Left cardiac atrium (tissue), 4 donors: ENCODE data around the gene REV1. TPM values are rescaled to one million over a fixed set of nuclear protein-coding genes. Genes with fewer than 3 reads are reported as not detected.
"Not testable (repeated sequence)": the region's sequence is repeated elsewhere in the genome, so short reads cannot be mapped to it uniquely, and the experiment has no call there.

Source experiments
- ATAC-seq, 2 donors: fragments of 200-7000 bp; cut with Tn5 transposase; one replicate each; pipeline ENCODE4 v1.9.1; 2020; ENCODE audit warnings: mild to moderate bottlenecking in 2 of 2, moderate library complexity in 2 of 2
- DNase-seq: peaks from one replicate; pipeline ENCODE4 v3.0.0-alpha.2; 2020
- intact Hi-C, 2 donors: fragments of 100-400 bp; cut with DNase I; formaldehyde crosslinking; loops; one replicate each; pipeline versions ENCODE4 v1.14.1 to v1.15.1; 2022 to 2023
- total RNA-seq, 2 donors: library from RNA; stranded (reverse); fragmentation: NEBNext Ultra II Directional; extraction: Animal tissue kit (Norgen Biotek cat#: 25700); gene quantifications; one replicate each; pipeline ENCODE4 v1.2.1, GENCODE V29; 2021
- donor health status: DM: no; HTN: yes; CAD: no.
- donor health status: DM: no; HTN: yes; CAD: no; lungs with severe emphysema.
- donor health status: DM: yes; HTN: yes; CAD: no.
- donor health status: Dilated cardiomyopathy.

The REV1 gene
- total RNA-seq, 2 donors from 2014 or later = 31.1 to 31.4 TPM

DNA sequence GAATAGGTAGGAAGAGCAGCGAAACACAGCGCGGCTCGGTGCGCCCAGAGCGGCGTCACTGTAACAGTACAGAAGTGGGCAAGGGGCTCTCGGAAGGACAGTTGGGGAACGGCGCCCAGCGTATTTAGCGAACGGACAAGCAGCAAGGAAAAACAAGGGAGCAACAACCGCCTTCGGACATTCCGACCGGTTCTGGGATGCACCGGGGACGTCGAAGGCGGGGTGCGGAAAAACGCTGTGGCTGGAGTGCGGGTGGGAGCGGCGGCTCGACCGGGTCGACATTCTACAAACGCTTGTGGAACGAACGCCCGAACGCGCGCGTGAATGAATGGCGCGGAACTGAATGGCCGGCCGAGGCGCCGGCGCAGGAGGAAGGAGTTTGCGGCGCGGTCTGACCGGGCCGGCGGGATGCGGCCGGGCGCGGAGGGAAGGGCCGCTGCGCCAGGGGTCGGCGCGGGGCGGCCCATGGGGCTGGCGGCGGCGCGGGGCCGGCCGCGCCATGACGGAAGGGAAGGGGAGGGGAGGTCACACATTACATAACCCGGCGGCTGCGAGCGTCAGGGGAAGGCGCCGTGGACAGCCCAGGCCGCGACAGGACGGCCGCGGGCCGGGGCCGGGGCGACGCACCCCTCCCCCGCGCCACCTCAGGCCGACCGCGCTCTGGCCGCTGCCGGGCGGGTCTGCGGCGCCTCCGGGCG lies 605 bp downstream of the REV1 start:
- intact Hi-C loops = loop anchor here in 1 of 2 donors (10.0 kb wide), 1 partner anchor 144 kb away; no protein-coding TSS in a partner anchor
- peak; percentile 50 to 71 for ATAC-seq
- DNase-seq = peak; percentile 79

DNA sequence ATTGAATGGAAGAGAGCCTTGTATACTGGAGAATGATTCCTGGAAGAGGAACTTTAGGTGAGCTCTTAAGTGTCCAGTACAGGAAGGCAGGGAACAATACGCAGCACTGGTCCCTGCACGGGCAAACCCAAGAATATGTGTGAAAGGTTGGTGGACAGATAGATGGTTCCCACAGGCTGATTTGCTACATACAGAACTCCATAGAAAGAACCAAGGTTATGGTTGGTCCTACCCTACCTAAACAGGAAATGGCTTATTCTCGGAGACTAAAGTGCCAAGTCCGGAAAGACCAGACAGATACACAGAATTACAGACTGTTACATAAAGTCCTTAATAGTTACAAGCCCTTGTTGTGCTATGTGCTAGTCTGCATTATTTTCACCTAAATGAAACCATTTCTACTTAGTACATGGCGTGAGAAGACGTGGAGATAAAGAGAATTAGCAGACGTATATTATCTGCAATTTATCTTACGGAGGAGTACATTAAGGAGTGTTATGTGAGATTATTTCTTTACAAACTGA lies 1.2 kb downstream of the REV1 start:
- intact Hi-C loops = loop anchor here in 1 of 2 donors (10.0 kb wide), 1 partner anchor 144 kb away; no protein-coding TSS in a partner anchor
- ATAC-seq (no peak), DNase-seq (no peak)

DNA sequence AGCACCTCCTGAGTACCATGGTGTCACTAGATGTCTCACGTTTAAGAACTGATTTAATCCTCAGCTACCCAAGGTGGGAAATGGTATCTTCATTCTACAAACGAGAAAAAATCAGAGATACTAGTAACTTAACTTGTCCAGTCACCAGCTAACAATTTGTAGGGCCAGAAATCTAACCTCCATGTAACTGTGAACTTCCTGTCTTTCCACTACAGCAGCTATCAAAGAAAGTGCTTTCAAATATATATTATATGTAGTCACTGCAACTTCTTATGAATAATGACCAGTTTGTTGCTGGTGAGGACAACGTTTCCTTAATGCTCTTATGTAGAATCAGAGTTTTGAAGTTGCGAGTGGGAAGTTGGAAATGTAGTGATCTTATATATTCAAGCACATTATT lies 1.9 kb downstream of the REV1 start:
- intact Hi-C loops = loop anchor here in 1 of 2 donors (10.0 kb wide), 1 partner anchor 143 kb away; no protein-coding TSS in a partner anchor
- DNase-seq (no peak), ATAC-seq (no peak)

DNA sequence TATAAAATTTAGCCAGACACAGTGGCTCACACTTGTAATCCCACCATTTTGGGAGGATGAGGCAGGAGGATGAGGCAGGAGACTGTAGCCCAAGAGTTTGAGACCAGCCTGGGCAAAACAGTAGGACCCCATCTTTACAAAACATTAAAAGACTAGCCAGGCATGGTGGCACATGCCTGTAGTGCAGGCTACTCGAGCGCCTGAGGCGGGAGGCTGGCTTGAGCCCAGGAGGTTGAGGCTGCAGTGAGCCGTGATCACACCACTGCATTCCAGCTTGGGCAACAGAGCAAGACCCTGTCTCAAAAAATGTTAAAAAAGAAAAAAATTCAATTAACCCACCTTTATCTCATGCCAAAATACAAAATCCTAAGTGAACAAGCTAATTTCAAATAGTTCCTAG lies 4.0 kb downstream of the REV1 start:
- ATAC-seq = no peak
- intact Hi-C loops = loop anchor here in 1 of 2 donors (10.0 kb wide), 1 partner anchor 141 kb away; no protein-coding TSS in a partner anchor
- DNase-seq = no peak

DNA sequence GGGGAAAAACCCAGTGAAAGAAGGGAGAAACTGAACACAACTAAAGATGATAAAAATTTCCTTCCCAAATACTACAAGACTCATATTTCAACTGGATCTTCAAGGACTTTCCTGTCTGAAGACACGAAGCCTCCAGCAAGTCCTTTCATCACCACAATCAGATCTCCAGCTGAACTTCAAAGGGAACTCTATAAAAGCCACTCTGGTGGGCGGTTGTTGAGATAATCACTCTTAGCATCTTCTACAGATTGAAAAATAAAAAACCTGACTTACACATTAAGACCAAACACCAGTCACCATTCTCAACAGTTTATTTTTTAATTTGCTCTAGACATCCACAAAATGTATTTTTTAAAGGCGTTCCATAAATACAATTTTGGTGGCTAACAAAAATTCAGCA lies 4.4 kb downstream of the REV1 start:
- ATAC-seq (no peak), DNase-seq (no peak)
- intact Hi-C loops = loop anchor here in 1 of 2 donors (10.0 kb wide), 1 partner anchor 141 kb away; no protein-coding TSS in a partner anchor

DNA sequence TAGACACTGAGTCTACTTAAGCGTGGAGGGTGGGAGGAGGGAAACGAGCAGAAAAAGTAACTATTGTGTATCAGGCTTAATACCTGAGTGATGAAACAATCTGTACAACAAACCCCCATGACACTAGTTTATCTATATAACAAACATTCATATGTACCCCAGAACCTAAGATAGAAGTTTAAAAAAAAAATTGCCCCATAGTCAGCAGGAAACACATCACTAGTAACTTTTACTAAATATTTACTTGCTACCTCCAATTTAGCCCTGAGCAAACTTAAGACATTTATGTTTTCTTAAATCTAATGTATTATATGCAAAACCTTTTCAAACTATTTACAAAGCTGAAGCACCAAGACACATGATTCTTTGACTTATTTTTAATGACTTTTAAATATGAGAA lies 5.6 kb downstream of the REV1 start:
- intact Hi-C loops = loop anchor here in 1 of 2 donors (10.0 kb wide), 1 partner anchor 139 kb away; no protein-coding TSS in a partner anchor
- ATAC-seq (no peak), DNase-seq (no peak)

DNA sequence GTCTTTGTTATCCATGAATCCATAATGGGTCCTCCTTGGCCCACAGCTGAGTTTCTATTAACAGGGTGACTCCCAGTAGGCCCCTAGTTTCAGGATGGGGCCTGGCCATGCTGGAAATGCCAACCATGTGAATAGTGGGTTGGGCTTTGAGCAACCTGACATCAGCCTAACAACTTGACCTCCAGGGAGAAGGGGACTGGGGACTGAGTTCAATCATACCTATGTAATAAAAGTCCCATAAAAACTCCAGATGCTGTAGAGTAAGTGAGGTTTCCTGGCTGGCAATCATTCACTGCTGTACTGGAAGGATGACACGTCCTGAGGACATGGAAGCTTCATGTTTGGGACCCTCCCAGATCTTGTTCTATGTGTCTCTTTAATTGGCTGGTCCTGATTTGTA lies 7.9 kb downstream of the REV1 start:
- no peak for DNase-seq
- intact Hi-C loops = loop anchor here in 1 of 2 donors (10.0 kb wide), 1 partner anchor 137 kb away; no protein-coding TSS in a partner anchor

DNA sequence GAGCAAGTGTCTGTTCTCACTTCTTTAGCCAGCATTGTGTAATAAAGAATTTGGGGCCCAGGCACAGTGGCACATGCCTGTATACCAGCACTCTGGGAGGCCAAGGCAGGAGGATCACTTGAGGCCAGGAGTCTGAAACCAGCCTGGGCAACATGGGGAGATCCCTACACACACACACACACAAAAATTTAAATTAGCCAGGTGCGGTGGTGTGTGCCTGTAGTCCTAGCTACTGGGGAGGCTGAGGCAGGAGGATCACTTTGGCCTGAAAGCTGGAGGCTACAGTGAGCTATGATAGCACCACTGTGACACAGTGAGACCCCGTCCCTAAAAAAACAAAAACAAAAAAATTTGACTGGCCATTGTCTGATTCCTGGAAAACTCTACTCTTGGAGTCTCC lies 8.3 kb downstream of the REV1 start:
- ATAC-seq = no peak
- DNase-seq = no peak
- intact Hi-C loops = loop anchor here in 1 of 2 donors (10.0 kb wide), 1 partner anchor 137 kb away; no protein-coding TSS in a partner anchor

More for the DNA sequence above, 7.9 kb downstream of the REV1 start:
- peak; percentile 31 to 42 for ATAC-seq

DNA sequence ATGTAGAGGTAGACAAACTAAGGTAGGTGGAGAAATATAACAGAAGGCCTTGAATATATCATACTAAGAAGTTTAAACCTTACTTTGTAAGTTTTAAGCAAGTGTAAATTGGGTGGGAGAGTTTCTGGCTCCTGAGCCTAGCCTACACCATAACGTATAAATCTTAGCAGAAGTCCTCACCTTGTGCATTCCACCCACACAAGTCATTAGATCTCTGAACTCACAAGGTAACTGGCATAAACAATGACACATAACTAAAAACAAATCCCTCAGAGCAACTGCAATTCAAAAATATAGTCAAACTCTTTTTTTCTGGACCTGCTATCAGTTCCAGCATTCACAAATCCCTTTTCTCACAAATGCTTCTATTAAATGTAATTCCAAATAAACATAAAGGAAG lies 9.4 kb downstream of the REV1 start:
- intact Hi-C loops = loop anchor here in 1 of 2 donors (10.0 kb wide), 1 partner anchor 136 kb away; no protein-coding TSS in a partner anchor
- ATAC-seq = peak in 1 of 2 donors; percentile 22

DNA sequence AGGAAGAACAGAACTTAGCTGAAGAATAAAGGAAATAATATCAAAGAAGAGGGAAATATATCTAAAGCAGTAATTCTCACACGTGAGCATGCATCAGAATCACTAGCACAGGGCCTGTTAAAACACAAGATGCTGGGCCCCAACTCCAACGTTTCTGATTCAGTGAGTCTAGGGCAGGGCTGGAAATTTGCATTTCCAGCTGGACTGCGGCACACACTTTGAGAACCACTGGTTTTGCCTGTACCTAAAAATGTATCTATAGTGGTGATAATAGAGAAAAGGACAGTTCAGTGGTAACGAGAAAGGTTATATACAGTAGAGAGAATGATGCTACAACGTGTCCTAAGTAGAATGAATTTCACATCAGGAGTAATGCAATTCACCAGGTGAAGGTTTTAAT lies 11.2 kb downstream of the REV1 start:
- ATAC-seq (no peak), DNase-seq (no peak)
- intact Hi-C loops = no loop called here

More for the DNA sequence above, 9.4 kb downstream of the REV1 start:
- DNase-seq = no peak

DNA sequence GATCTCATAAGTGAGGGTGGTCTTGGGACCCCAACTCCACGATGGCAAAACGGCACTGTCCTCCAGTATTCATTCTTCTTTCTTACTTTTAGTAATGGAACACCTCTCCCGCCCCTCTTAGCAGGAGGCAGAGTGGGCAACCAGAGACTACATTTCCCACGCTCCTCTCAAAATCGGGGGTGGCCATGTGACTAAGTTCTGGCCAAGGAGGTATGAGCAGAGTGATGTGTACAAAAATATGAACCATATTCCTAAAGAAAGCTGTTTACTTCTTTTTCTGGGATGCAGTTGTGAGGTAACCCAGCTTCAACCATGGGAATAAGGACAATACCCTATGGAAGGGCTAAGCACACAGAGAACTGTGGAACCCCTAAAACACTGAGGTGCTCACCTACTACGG lies 12.8 kb downstream of the REV1 start:
- intact Hi-C loops = no loop called here
- no peak for ATAC-seq
- no peak for DNase-seq

DNA sequence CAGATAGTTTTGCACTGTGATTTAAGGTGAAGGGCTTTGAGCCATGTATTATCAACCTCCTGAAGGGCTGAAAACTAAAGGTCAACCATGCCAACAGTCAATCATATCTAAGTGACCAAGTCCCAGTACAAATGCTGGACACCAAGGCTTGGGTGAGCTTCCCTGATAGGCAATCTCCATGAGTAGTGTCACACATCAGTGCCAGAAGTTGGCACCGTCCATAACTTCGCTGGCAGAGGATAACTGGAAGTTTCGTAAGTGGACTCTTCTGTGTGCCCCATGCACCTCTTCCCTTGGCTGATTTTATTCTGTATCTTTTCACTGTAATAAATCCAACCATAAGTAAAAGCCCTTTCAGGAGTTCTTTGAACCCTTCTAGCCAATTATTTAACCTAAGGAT lies 13.2 kb downstream of the REV1 start:
- DNase-seq = peak; percentile 50
- intact Hi-C loops = no loop called here
- peak; percentile 77 to 81 for ATAC-seq

DNA sequence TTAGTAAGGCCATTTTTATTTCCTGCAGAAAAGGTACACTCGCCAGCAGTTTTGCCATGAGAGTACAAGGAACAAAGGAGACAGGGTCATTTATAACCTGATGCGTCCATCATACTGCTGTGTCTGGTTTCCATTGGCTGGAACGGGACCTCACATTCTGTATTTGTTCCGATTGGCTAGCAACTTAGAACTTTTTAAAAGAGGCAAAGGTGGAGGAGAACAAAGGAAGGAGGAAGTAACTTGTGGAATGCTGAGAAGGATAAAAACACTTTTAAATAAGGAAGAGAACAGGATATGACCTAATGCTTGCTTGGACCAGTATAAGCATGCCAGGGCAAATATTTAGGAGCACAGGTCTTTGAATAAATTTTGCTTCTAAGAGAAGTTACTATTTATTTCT lies 14.7 kb downstream of the REV1 start:
- ATAC-seq, DNase-seq, intact Hi-C loops: not testable (repeated sequence)

DNA sequence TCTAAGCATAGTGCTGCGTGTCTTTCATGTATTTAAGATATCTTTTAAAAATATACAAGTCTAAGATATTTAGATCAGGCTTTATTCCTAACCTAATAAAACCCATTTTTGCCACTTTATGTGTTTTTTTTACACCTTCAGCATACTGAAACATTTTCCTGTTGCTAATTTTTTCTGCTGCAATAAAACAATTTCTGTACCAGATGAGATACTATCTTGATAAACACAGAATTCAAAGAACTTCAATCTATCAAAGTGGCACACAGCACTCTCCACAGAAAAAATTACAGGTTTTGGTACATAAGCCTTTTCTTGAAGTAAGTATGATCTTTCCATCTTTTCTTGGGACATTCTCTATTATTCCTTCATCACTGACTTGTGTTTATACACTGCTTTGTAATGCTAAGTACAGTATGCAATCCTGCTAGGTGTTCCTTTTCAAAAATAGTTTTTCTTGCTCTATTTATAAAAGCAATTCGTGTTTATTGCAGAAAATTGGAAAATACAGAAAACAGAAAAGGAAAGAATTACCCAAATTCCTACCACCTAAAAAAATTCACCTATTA lies 16.2 kb downstream of the REV1 start:
- DNase-seq (no peak), ATAC-seq (no peak)
- intact Hi-C loops = no loop called here

DNA sequence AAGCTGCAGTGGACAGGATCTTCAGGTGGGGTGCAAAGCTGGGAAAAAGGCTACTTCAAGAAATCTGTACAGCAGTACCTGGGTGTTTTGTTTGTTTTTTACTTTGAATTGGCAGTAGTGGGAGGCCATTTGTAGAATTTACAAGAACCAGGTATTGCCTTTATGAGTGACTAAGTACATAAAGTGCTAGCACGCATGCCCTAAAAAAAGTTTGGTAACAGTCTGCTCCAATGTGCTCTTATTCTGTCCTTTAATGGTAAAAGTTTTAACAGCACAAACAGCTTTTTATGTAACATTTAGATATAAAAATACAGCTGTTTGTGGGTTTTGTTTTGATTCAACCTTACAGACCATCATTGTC lies 17.2 kb downstream of the REV1 start:
- ATAC-seq = no peak
- intact Hi-C loops = no loop called here
- DNase-seq = no peak

DNA sequence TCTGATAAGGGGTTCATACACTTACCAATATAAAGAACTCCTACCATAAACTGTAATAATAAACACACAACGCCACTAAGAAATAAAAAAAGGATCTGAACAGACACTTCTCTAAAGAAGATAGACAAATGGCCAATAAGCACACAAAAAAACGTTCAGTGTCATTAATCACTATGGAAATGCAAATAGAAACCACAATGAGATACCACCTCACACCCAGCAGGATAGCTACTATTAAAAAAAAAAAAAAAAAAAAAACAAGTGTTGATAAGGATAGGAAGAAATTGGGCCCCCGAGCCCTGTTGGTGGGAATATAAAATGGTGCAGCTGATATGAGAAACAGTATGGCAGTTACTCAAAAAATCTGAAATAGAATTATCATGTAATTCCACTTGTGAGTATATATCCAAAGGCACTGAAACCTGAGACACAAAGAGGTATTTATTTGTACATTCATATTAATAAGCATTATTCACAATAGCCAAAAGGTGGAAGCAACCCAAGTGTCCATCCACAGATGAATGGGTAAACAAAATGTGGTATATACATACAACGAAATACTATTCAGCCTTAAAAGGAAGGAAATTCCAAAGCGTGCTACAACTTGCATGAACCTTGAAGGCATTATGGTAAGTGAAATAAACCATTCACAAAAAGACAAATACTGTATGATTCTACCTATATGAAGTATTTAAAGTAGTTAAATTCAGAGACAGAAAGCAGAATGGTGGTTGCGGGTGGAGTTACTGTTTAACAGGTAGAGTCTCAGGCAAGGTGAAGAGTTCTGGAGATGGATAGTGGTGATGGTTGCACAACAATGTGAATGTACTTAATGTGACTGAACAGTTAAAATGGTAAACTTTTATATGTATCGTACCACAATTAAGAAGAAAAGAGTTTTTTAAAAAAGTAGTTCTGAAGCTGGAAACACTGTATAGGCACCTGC lies 17.9 kb downstream of the REV1 start:
- intact Hi-C loops = no loop called here
- ATAC-seq (no peak), DNase-seq (no peak)

DNA sequence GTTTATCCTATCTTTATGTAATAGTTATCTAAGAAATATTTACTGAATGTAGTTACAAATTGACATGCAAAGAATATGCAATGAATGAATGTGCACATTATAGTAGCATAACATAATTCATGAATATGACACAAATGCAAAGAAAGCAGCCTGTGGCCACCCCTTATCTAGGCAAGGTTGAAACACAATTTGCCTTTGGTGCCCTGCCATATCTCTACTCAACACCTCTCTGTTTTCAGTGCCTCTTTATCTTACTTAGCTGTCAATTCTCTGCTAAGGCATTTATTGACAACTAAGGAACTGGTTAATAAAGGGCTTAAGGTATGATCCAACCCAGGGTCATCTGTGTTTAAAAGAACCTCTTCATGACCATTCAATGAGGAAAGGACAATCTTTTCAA lies 18.9 kb downstream of the REV1 start:
- no peak for DNase-seq
- no peak for ATAC-seq
- intact Hi-C loops = no loop called here

DNA sequence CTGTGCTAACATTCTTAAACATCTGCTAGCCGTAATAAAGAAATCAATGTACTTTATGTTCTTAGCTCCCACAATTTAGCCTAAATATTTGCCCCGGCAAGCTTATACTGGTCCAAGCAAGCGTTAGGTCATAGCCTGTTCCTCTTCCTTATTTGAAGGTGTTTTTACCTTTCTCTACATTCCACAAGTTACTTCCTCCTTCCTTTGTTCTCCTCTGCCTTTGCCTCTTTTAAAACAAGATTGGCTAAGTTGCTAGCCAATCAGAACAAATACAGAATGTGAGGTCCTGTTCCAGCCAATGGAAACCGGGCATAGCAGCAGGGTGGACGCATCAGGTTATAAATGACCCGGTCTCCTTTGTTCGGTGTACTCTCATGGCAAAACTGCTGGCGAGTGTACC lies 19.4 kb downstream of the REV1 start:
- DNase-seq, intact Hi-C loops, ATAC-seq: not testable (repeated sequence)

DNA sequence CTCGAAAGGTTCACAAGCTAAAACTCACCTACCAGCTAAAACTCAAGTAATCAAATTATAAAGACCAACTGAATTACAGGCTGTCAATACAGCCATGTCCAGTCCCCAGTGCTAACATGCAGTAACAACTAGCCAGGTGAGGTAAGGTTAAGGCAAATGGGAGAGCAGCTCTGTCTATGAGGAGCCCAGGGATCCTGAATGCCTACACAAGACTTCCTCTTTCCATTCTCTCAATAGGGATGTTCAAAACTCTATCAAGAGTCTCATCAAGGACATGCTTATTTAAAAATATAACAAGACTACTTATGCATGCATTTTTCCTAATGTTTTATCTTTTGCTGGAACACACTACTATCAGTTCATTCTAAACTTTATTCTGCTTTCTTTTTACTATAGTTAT lies 20.4 kb downstream of the REV1 start:
- no peak for ATAC-seq
- intact Hi-C loops = no loop called here
- no peak for DNase-seq
